ENCODE data around the gene RBMS3. TPM values are rescaled to one million over a fixed set of nuclear protein-coding genes. Genes with fewer than 3 reads are reported as not detected.

Gene RBMS3
- total RNA-seq, 1 experiment from 2014 or later: 0.42 TPM

DNA sequence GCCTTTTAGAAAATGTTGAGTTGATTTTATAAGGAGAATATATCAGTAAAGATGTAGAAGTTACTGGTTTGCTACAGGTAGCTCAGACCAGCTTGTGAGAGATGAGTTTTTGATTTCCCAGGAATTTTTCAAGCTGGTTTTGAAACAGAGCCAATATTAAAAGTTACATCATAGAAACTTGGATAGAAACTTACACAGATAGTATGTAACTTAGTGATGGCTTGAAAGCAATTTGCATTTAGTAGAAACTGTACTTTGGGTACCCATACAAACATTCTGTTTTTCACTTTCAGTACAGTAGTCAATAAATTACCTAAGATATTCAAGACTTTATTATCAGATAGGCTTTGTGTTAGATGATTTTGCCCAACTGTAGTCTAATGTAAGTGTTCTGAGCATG, 93.4 kb downstream of the RBMS3 start:
- ATAC-seq (no peak), DNase-seq (ENCODE audit: low read depth, low spot score) (no peak)
- Histone ChIP-seq H2AFZ (ENCODE audit: low read depth, low read length, poor library complexity, severe bottlenecking) (no peak overlapping the region), H3K79me2 (ENCODE audit: insufficient read depth, low read length) (no peaks in the 10 kb centered on the region), H3K4me3 (replicated peaks in 1 of 2; ENCODE audit: low read depth in 1 of 2, low read length in 2 of 2) (no peak overlapping the region), H3K4me2 (ENCODE audit: low read length) (no peak overlapping the region), H3K9me2 (ENCODE audit: insufficient read depth) (no peaks in the 10 kb centered on the region), H3K36me3 (ENCODE audit: control insufficient read depth in 1 of 2, insufficient read depth in 2 of 2, low read length in 2 of 2) (no peaks in the 10 kb centered on the region), H3K9me3 (ENCODE audit: control insufficient read depth in 1 of 2, insufficient read depth in 1 of 2, low read depth in 1 of 2, low read length in 2 of 2) (no peaks in the 10 kb centered on the region), H3K27ac (ENCODE audit: low read depth, low read length) (no peak overlapping the region), H3K4me1 (ENCODE audit: control insufficient read depth in 1 of 2, insufficient read depth in 2 of 2, low read length in 2 of 2) (no peaks in the 10 kb centered on the region), H4K20me1 (ENCODE audit: insufficient read depth) (no peaks in the 10 kb centered on the region), H3K27me3 (ENCODE audit: insufficient read depth, low read length) (0 out of 2 replicates have a peak, but pooled peaks cover 2% of the 10 kb centered on the region), H3K9ac (ENCODE audit: low read length) (no peak overlapping the region)
- ChIA-PET CTCF (no interaction called here), RAD21 (ENCODE audit: low non-redundant PET in 1 of 2, low total read pairs in 2 of 2, uncharacterized antibody in 2 of 2, unreplicated experiment in 2 of 2) (no interaction called here), POLR2A (no interaction called here)
- TF ChIP-seq POLR2A (IDR thresholded peaks at IDR 0.05; ENCODE audit: borderline replicate concordance, extremely low read depth, insufficient read depth, insufficient read length) (no peak), EZH2 (IDR thresholded peaks at IDR 0.05) (no peak), YY1 (IDR thresholded peaks at IDR 0.05; ENCODE audit: extremely low read depth, insufficient replicate concordance, low read depth, low read length) (no peak), ZNF274 (IDR thresholded peaks at IDR 0.05; ENCODE audit: low read depth, low read length) (no peak), FOSL1 (IDR thresholded peaks at IDR 0.05; ENCODE audit: low read depth) (no peak)
- BruUV-seq (replicated peaks): no TSS peak
- intact Hi-C loops (cut with micrococcal nuclease): no loop called here

DNA sequence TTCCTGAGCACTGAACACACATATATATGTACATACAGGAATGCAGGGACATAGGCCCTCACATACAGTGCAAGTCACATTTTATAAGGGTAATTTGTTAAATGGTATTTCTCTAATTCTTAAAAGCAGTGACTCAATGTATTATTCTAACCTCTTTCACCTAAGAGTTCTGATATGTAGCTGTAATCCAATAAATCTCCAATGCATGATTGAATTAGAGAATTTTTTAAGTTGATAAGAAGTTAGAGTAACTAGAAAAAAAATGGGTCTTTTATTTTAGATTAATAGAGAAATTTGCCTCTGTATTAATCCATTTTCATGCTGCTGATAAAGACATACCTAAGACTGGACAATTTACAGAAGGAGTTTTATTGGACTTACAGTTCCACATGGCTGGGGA, 98.2 kb downstream of the RBMS3 start:
- Histone ChIP-seq H3K27ac (ENCODE audit: low read depth, low read length) (no peak overlapping the region), H3K79me2 (ENCODE audit: insufficient read depth, low read length) (no peaks in the 10 kb centered on the region), H3K9me2 (ENCODE audit: insufficient read depth) (no peaks in the 10 kb centered on the region), H3K9me3 (ENCODE audit: control insufficient read depth in 1 of 2, insufficient read depth in 1 of 2, low read depth in 1 of 2, low read length in 2 of 2) (no peaks in the 10 kb centered on the region), H3K36me3 (ENCODE audit: control insufficient read depth in 1 of 2, insufficient read depth in 2 of 2, low read length in 2 of 2) (no peaks in the 10 kb centered on the region), H2AFZ (ENCODE audit: low read depth, low read length, poor library complexity, severe bottlenecking) (no peak overlapping the region), H3K4me2 (ENCODE audit: low read length) (no peak overlapping the region), H3K27me3 (ENCODE audit: insufficient read depth, low read length) (no peaks in the 10 kb centered on the region), H3K4me3 (replicated peaks in 1 of 2; ENCODE audit: low read depth in 1 of 2, low read length in 2 of 2) (no peak overlapping the region), H4K20me1 (ENCODE audit: insufficient read depth) (no peaks in the 10 kb centered on the region), H3K4me1 (ENCODE audit: control insufficient read depth in 1 of 2, insufficient read depth in 2 of 2, low read length in 2 of 2) (no peaks in the 10 kb centered on the region), H3K9ac (ENCODE audit: low read length) (no peak overlapping the region)
- POLR2A ChIA-PET: no interaction called here
- no TSS peak for BruUV-seq (replicated peaks)
- DNase-seq (ENCODE audit: low read depth, low spot score): no peak
- intact Hi-C loops (cut with micrococcal nuclease): no loop called here
- TF ChIP-seq, protein P1, sequence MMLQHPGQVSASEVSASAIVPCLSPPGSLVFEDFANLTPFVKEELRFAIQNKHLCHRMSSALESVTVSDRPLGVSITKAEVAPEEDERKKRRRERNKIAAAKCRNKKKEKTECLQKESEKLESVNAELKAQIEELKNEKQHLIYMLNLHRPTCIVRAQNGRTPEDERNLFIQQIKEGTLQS (IDR thresholded peaks at IDR 0.05): no peak
- TF ChIP-seq EGR1 (IDR thresholded peaks at IDR 0.05; ENCODE audit: low read depth) (no peak), JUND (IDR thresholded peaks at IDR 0.05) (no peak), ELF1 (IDR thresholded peaks at IDR 0.05; ENCODE audit: borderline replicate concordance, low read depth) (no peak), SP1 (IDR thresholded peaks at IDR 0.05; ENCODE audit: low read depth) (no peak), YY1 (IDR thresholded peaks at IDR 0.05; ENCODE audit: extremely low read depth, insufficient replicate concordance, low read depth, low read length) (no peak), ZFX (IDR thresholded peaks at IDR 0.05) (no peak), POLR2AphosphoS5 (IDR thresholded peaks at IDR 0.05; ENCODE audit: low read depth, low read length) (no peak)
- RAD21 ChIA-PET (ENCODE audit: low non-redundant PET in 1 of 2, low total read pairs in 2 of 2, uncharacterized antibody in 2 of 2, unreplicated experiment in 2 of 2): no interaction called here
- no peak for ATAC-seq
- CTCF ChIA-PET: interaction anchor here (1.0 kb wide), 1 partner anchor 12 kb away, joined by 3 read pairs; no protein-coding TSS in a partner anchor

Data from HCT116 (cell line).